Activated naive CD4-positive, alpha-beta T cell treated with anti-CD3 and anti-CD28 coated beads, Interleukin-2, amount 50 U/mL, for 72 hours (primary cell): ENCODE results near the gene CDCA5. TPM values are rescaled to one million over a fixed set of nuclear protein-coding genes. Genes with fewer than 3 reads are reported as not detected.

ENCODE experiments used
- ATAC-seq, 2 donors: fragments of 150-1000 bp; cut with Tn5 transposase; 2 replicates each; pipeline ENCODE4 v1.10.0; 2021; ENCODE audit warnings: mild to moderate bottlenecking in 2 of 2, moderate library complexity in 2 of 2
- DNase-seq, 2 donors: peaks; one replicate each; pipeline ENCODE4 v3.0.0; 2021 to 2022; ENCODE audit warnings: low spot score in 2 of 2
- H3K27ac Mint-ChIP-seq, 2 donors: one replicate each; pipeline ENCODE4 v1.8.0; 2022; ENCODE audit warnings: mild to moderate bottlenecking in 2 of 2, mixed read lengths in 2 of 2
- H3K36me3 Mint-ChIP-seq, 2 donors: one replicate each; pipeline ENCODE4 v1.8.0; 2022; ENCODE audit warnings: mixed read lengths in 2 of 2
- H3K9me3 Mint-ChIP-seq, 2 donors: one replicate each; pipeline ENCODE4 v1.8.0; 2022; ENCODE audit warnings: mixed read lengths in 2 of 2
- total RNA-seq, 2 donors: library from RNA; stranded (reverse); gene quantifications; one replicate each; pipeline ENCODE4 v1.2.3, GENCODE V29; 2022

CDCA5 gene
- total RNA-seq, 2 donors from 2014 or later: 128 to 203 TPM

DNA sequence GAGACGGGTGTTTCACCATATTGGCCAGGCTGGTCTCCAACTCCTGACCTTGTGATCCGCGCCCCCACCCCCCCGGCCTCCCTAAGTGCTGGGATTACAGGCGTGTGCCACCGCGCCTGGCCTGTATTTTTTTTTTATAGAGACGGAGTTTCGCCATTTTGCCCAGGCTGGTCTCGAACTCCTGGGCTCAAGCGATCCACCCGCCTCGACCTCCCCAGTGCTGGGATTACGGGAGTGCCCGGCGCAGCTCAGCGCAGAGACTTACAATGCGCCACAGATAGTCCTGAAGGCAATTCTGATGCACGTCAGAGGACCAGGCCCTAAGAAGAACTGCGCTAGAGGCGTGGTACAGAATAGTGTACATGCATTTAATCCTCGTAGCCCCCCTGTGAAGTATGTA is 11.6 kb upstream of the CDCA5 start:
- ATAC-seq: no peak
- no peaks in the 10 kb centered on the region for H3K9me3 Mint-ChIP-seq
- peak overlapping the region; percentile 87 to 98 for H3K27ac Mint-ChIP-seq
- no peak for DNase-seq
- no peaks in the 10 kb centered on the region for H3K36me3 Mint-ChIP-seq

DNA sequence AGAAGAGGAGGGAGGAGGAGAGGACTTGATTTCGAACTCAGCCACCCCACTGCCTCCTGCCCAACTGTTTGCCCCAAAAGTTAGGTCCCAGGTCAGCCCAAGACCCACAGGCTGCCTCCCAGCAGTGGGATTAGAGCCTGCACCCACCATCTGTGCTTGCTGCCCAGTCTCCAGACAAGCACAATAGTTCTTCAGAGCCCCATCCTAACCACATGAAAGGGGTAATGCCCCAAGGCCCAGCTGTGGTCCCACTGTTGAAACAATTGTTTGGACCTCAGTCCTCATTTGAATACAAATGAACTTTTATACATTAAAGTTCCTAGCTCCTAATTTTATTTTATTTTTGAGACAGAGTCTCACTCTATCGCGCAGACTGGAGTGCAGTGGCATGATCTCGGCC is 6.8 kb upstream of the CDCA5 start:
- ATAC-seq (no peak), DNase-seq (no peak)
- Mint-ChIP-seq H3K9me3 (no peaks in the 10 kb centered on the region), H3K36me3 (peaks cover 3 to 8% of the 10 kb centered on the region in 2 donors), H3K27ac (no peak overlapping the region)

DNA sequence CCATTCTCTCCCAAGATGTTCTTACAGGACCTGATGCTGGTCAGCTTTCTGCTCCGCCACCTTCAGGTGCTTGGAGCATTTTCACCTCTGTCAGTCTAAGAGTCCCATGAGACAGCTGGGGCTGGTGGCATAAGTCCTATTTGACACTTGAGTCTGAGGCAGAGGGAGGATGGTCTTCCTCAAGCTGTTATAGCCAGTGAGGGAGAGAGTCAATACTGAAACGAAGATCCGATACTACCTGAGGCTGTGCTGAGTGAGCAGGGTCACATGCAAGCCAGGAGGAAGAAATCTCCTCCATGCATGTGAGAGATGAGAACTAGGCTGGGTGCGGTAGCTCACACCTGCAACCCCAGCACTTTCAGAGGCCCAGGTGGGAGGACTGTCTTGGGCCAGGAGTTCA is 5.8 kb upstream of the CDCA5 start:
- no peak for DNase-seq
- no peaks in the 10 kb centered on the region for H3K9me3 Mint-ChIP-seq
- peaks cover 8% of the 10 kb centered on the region in 2 donors for H3K36me3 Mint-ChIP-seq
- H3K27ac Mint-ChIP-seq: no peak overlapping the region
- no peak for ATAC-seq

DNA sequence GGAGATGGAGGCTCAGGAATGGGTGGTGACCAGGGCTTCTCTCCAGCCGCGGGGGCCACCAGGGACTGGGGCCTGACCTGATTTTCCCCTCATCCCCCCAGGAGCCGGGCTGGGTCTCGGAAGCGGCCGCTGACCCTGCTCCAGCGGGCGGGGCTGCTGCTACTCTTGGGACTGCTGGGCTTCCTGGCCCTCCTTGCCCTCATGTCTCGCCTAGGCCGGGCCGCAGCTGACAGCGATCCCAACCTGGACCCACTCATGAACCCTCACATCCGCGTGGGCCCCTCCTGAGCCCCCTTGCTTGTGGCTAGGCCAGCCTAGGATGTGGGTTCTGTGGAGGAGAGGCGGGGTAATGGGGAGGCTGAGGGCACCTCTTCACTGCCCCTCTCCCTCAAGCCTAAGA is 4.0 kb upstream of the CDCA5 start:
- Mint-ChIP-seq H3K36me3 (peaks cover 26% of the 10 kb centered on the region in 2 donors), H3K27ac (no peak overlapping the region), H3K9me3 (no peaks in the 10 kb centered on the region)
- ATAC-seq (no peak), DNase-seq (no peak)

DNA sequence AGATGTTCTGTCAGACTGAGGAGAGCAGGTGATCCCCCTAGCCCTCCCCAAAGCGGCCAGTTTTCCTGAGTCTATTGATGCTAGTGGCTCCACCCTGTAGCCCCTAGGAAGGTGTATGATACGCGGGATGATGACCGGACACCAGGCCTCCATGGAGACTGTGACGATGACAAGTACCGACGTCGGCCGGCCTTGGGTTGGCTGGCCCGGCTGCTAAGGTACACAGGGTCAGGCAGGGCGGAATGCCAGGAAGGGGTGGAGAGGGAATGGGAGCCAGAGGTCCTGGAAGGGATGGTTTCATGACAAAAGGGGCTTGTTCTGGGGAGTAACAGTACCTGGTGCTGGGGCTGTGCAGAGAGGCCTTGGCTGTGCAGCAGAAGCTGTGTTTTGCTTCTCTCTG is 3.4 kb upstream of the CDCA5 start:
- Mint-ChIP-seq H3K36me3 (peaks cover 32% of the 10 kb centered on the region in 2 donors), H3K9me3 (no peaks in the 10 kb centered on the region), H3K27ac (no peak overlapping the region)
- no peak for ATAC-seq
- no peak for DNase-seq

DNA sequence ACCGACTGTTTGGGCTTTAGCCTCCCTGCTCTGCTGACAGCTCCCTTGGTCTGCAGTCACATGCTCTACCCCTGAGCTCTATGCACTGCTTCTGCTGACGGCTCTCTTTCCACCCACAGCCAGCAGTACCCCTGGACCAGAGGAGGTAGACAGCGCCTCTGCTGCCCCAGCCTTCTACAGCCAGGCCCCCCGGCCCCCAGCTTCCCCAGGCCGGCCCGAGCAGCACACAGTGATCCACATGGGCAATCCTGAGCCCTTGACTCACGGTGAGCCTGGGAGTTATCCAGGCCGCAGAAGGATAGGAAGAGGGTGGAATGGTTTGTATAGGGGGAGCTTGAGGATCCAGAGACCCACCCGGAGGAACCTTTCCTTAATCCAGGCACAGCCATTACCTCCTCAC is 3.0 kb upstream of the CDCA5 start:
- DNase-seq (no peak), ATAC-seq (no peak)
- Mint-ChIP-seq H3K36me3 (peaks cover 35 to 36% of the 10 kb centered on the region in 2 donors), H3K9me3 (no peaks in the 10 kb centered on the region), H3K27ac (peak overlapping the region in 1 of 2 donors; percentile 86)

DNA sequence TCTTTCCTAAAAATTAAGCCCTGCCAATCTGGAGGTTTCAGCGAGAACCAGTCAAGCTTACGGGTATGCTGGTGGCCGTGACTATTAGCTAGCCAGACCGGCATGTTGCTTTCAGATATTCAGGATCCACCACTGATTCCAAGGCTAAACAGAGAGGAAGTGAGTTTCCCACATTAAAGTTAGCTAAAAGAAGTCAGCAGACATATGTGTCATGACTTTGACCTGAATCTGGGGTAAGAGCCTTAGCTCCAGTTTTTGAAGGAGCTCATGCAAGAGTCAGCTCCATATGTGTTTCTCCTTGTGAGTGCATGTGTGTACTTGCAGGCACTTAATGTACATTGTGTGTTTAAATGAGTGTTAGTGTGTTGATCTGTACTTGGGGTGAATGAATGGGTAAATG is 1.6 kb upstream of the CDCA5 start:
- DNase-seq: no peak
- Mint-ChIP-seq H3K36me3 (peaks cover 42 to 48% of the 10 kb centered on the region in 2 donors), H3K27ac (peak overlapping the region; percentile 99 to 100), H3K9me3 (no peaks in the 10 kb centered on the region)
- ATAC-seq: no peak

DNA sequence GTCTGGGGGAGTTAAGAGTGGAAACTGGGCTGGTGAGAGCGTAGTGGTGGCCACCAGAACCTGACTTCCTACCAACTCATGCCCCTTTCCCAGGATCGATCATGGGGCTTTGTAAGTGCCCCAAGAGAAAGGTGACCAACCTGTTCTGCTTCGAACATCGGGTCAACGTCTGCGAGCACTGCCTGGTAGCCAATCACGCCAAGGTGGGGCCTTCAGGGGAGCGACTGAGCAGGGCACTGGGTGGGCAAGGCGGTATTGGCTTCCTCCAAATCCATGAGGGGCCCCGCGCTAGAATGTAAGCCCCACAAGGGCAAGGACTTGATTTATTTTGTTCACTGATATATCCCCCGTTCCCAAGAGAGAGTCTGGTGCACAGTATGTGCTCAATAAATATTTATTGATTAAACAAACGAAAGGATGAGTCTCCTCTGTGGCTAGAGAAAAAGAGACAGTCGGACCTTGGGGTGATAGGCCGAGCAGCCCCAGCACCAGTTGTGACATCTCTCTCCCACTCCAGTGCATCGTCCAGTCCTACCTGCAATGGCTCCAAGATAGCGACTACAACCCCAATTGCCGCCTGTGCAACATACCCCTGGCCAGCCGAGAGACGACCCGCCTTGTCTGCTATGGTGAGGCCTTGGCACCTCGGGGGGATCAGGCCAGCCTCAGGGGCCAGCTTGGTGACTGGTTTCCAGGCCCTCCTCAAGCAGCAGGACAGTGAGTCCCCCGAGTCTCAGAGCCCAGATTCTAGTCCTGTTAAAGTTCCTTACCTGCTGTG is 947 bp upstream of the CDCA5 start:
- Mint-ChIP-seq H3K27ac (peak overlapping the region; percentile 99 to 100), H3K36me3 (peaks cover 46 to 51% of the 10 kb centered on the region in 2 donors), H3K9me3 (no peaks in the 10 kb centered on the region)
- ATAC-seq (no peak), DNase-seq (no peak)

DNA sequence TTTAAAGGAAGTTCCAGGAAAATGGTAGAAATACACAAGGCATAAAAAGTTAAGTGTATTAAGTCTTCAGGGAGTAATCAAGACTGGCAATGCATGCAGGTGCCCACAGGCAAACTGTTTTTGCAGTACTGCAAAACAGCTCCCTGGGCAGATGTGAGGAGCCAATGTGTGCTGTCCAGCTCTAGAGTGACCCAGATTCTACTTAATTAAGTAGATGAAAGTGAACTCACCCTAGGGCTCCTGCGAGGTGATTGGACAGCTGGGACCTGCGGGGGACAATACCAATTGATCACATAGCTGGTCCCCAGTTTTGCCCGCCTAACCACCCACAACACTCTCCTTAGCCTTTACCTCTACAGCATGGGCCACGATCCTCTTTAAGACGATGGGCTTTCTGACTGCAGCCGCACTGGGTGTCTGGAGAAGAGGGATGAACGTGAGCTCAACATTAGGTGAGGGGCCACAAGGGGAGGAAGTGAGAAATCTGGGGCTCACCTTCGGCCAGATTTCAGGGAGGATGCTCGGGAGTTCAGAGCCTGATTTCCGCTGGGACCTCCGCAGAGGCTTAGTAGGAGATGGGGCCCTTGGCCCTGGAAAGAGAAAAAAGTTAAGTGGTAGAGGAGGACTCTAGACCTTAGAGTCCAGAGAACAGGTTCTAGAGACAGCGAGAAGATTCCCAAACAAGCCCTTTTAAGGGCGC is 556 bp downstream of the CDCA5 start:
- peak in 1 of 2 donors; percentile 5 for ATAC-seq

DNA sequence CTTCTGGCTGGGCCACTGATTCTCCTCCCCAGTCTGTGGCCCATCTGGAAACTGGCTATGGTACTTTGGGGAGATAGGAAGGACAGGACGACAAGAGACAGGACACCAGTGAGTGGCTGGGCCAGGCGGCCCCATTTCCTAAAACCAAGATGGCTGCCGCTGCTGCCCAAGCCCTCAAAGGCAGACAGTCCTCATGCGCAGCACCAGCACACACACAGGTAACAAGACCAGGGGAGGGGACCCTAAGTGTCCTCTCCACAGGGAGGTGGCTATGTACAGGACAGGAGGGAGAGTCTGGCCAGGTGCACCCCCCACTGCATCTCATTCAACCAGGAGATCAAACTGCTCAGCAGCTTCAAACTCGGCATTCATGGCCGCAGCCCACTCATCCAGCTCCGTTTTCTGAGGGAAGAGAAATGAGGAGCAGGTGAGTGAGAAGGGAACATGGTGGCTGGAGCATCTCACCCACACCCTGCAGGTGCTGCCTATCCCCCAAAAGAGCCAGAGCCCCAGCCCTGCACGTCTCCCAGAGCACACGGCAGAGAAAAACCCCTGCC is 5.0 kb downstream of the CDCA5 start:
- ATAC-seq (no peak), DNase-seq (no peak)
- Mint-ChIP-seq H3K9me3 (no peaks in the 10 kb centered on the region), H3K27ac (peak overlapping the region; percentile 38 to 78), H3K36me3 (peaks cover 53 to 66% of the 10 kb centered on the region in 2 donors)

More for the DNA sequence above, 556 bp downstream of the CDCA5 start:
- Mint-ChIP-seq H3K9me3 (no peaks in the 10 kb centered on the region), H3K27ac (peak overlapping the region; percentile 99 to 100), H3K36me3 (peaks cover 52 to 57% of the 10 kb centered on the region in 2 donors)
- DNase-seq: no peak

DNA sequence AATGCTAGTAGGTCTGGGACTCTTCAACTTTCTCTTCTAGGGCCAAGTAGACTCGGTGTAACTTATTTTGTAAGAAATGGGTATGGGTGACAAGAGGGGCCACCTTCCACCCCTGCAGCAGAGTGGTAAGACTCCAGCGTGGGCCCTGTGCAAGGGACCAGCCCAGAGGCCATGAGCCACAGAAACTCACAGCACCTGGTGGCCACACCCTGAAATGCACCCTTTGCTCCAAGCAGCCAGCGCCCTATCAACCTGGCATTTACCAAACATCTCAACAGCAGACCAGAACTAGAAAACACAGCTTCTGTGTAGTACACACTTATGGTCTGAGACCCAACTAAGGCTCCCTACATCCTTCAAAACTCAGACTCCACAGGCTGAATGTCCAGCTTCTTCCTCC is 5.7 kb downstream of the CDCA5 start:
- no peaks in the 10 kb centered on the region for H3K9me3 Mint-ChIP-seq
- H3K27ac Mint-ChIP-seq: peak overlapping the region; percentile 38 to 78
- peaks cover 46 to 58% of the 10 kb centered on the region in 2 donors for H3K36me3 Mint-ChIP-seq
- ATAC-seq: peak; percentile 63 to 87
- peak in 1 of 2 donors; percentile 67 for DNase-seq

DNA sequence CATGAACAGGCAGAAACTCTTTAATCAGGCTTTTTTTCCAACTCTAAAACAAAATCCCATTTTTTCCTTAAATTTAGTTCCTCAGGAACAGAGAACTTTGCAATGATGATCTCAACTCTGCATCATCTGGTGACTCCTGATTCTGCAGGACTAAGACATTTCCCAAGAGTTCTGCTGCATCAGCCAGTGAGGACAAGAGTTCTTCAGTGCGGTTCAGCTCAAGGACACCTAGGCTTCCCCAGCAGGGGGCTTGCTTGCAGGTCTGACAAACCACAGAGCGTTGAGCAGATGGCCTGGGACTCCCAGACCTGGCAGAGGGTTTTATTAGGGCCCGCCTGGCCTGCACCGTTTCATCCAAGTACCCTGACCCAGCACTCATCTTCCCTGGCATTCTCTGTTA is 6.4 kb downstream of the CDCA5 start:
- no peak for ATAC-seq
- H3K36me3 Mint-ChIP-seq: peaks cover 39 to 51% of the 10 kb centered on the region in 2 donors
- no peak overlapping the region for H3K27ac Mint-ChIP-seq

DNA sequence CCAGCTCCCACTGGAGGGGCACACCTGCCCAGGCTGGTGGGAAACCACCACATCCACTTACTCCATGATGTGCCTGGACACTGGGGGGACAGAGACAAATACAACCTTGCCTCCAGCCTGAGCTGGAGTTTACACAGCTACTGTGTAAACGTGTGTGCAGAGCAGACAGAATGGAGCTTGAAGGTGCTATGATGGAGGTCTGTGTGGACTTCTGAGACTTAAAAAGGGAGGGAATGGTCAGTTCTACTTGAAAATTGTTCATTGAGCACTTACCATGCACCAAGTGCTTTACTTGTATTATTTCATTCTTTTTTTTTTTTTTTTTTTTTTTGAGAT is 11.2 kb downstream of the CDCA5 start:
- Mint-ChIP-seq H3K27ac (no peak overlapping the region), H3K9me3 (no peaks in the 10 kb centered on the region), H3K36me3 (peaks cover 5 to 15% of the 10 kb centered on the region in 2 donors)
- DNase-seq: no peak
- no peak for ATAC-seq

More for the DNA sequence above, 6.4 kb downstream of the CDCA5 start:
- no peak for DNase-seq
- H3K9me3 Mint-ChIP-seq: no peaks in the 10 kb centered on the region

DNA sequence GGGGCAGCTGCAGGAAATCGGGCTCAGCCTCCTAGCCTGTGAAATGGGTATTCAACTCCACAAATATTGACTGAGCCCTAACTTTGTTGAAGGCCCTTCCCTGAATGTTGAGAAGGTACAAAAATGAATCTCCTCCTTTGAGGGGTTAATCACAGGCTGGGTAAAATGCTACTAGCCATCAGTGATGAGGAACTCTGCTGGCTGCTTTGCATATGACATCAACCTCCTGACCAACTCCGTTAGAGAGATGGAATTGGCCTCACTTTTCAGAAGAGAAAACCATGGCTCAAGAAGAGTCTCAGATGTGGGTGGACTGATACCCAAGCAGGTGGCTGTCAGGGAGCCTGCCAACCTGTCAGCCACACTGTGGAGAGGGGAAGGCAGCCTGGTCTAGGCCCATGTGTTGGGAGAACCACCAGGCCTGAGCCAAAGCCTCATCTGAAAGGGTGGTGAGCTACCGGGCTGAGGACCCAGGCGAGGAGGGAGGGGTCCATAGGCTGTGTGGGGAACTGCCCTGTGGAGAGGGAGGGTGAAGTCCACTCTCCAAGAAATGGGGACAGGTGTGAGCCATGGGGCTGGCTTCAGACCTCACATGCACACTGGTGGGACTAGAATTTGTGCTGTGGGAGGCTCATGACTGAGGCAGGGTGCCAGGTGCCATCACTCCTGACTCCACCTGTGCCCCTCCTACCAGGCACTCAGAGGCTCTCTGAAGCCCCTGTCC is 11.8 kb downstream of the CDCA5 start:
- Mint-ChIP-seq H3K27ac (no peak overlapping the region), H3K36me3 (peaks cover 0 to 10% of the 10 kb centered on the region in 2 donors), H3K9me3 (no peaks in the 10 kb centered on the region)
- ATAC-seq (peak in 1 of 2 donors; percentile 36), DNase-seq (no peak)

DNA sequence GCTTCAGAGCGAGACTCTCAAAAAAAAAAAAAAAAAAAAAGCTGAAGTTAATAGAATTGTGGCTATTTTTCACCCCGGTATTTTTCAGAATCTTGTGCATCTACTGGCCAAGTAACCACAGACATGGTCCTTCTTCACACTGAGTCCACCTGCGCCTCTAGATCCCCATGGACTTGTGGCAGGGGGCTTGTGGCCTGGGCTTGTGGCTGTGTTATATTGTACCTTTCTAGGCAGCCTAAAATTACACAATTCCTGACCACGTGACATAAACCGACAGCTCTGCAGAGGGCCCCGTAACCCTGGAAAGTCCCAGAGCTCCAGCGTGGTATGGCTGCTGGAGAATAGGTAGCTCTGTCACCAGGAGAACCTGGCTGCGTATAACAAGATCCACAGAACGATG is 14.6 kb downstream of the CDCA5 start:
- H3K27ac Mint-ChIP-seq: no peak overlapping the region
- H3K36me3 Mint-ChIP-seq: no peaks in the 10 kb centered on the region

DNA sequence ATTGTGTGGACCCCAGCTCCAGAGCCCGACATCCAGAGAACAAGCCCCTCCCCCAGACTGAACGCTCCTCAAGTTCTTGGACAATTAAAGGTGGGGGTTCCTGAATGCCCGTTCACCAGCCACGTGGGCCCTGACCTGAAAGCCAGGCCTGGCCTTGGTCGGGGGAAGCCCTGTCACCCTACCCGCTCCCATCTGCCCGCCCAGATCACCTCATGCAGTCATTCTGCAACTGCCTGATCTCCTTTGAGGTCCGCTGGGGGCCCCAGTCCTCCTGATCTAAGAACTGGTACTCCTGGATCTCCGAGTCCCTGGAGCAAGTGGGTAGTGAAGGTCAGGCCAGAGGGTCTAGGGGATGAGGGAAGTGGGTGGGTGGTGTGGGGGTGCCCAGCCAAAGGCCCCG is 16.4 kb downstream of the CDCA5 start:
- Mint-ChIP-seq H3K36me3 (no peaks in the 10 kb centered on the region), H3K27ac (no peak overlapping the region), H3K9me3 (no peaks in the 10 kb centered on the region)
- no peak for ATAC-seq
- no peak for DNase-seq

More for the DNA sequence above, 14.6 kb downstream of the CDCA5 start:
- no peak for ATAC-seq
- DNase-seq: no peak
- H3K9me3 Mint-ChIP-seq: no peaks in the 10 kb centered on the region

DNA sequence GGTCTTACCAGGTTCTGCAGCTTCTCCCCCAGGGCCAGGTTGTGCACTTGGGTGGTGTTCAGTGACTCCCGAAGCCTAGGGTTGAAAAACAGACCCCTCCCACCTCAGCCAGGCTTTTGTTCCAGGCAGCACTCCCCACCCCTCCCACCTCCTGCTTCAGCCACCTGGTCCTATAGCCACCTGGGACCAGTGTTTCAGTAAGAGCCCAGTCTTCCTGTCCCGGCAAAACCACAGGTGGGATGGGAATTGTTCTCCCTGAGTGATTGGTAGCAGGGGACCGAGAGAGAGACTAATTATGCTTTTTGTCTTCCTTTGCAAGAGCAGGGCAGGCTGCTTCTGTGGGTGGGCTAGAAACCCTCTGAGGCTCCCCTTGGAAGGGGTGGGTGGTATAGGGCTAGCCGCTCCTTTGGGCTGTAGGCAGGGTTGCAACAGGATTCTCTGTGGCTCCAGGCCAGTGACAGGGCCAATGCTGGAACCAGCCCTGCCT is 17.0 kb downstream of the CDCA5 start:
- ATAC-seq: no peak
- Mint-ChIP-seq H3K36me3 (no peaks in the 10 kb centered on the region), H3K27ac (no peak overlapping the region), H3K9me3 (no peaks in the 10 kb centered on the region)
- no peak for DNase-seq
